ENCODE measurements around the gene ARHGAP31.
"Not testable (repeated sequence)": the region's sequence is repeated elsewhere in the genome, so short reads cannot be mapped to it uniquely, and the experiment has no call there.

ARHGAP31 gene

DNA sequence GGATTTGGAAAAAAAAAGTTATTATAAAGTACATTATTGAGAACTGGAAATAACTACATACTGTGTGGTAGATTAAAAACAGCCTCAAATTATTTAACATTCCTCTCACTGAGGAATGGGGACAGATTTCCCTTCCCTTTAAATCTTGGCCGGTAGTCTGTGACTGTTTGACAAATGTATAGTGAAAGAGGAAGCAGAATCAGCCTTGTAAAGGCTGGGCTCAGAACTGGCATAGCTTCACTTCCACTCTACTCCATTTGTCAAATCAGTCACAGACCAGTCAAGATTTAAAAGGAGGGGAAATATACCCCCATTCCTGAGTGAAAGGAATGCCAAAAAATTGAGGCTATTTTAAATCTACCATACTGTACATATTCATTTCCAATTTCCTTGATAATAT lies 35.3 kb upstream of the ARHGAP31 start:
- in situ Hi-C loops (cut with HindIII; ENCODE audit: low sequenced_read_pairs): no loop called here
- TF ChIP-seq, protein P1, sequence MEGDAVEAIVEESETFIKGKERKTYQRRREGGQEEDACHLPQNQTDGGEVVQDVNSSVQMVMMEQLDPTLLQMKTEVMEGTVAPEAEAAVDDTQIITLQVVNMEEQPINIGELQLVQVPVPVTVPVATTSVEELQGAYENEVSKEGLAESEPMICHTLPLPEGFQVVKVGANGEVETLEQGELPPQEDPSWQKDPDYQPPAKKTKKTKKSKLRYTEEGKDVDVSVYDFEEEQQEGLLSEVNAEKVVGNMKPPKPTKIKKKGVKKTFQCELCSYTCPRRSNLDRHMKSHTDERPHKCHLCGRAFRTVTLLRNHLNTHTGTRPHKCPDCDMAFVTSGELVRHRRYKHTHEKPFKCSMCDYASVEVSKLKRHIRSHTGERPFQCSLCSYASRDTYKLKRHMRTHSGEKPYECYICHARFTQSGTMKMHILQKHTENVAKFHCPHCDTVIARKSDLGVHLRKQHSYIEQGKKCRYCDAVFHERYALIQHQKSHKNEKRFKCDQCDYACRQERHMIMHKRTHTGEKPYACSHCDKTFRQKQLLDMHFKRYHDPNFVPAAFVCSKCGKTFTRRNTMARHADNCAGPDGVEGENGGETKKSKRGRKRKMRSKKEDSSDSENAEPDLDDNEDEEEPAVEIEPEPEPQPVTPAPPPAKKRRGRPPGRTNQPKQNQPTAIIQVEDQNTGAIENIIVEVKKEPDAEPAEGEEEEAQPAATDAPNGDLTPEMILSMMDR (IDR thresholded peaks at IDR 0.05; ENCODE audit: low read depth, low read length, missing control alignments): no peak
- no peak overlapping the region for H3K4me3 ChIP-seq (ENCODE audit: low read depth, low read length)
- DNase-seq (ENCODE audit: low read depth): no peak

DNA sequence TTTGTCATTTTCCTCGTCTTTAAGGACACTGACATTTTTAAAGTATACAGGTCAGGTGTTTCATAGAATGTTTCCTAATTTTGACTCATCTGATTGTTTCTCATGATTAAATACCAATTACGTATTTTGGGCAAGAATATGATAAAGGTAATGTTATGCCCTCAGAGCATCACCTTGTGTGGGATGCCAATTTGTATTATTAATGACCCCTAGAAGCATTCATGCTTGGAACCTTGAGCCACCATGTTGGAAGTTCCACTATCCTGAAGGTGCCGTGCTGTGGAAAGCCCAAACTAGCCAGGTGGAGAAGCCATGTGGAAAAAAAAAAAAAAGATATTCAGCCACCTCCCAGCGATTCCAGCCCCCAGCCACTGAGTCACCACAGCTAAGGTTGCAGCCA lies 34.4 kb upstream of the ARHGAP31 start:
- in situ Hi-C loops (cut with HindIII; ENCODE audit: low sequenced_read_pairs): no loop called here
- no peak overlapping the region for H3K4me3 ChIP-seq (ENCODE audit: low read depth, low read length)
- no peak for DNase-seq (ENCODE audit: low read depth)
- TF ChIP-seq, protein P1 (IDR thresholded peaks at IDR 0.05; ENCODE audit: low read depth, low read length, missing control alignments): no peak

DNA sequence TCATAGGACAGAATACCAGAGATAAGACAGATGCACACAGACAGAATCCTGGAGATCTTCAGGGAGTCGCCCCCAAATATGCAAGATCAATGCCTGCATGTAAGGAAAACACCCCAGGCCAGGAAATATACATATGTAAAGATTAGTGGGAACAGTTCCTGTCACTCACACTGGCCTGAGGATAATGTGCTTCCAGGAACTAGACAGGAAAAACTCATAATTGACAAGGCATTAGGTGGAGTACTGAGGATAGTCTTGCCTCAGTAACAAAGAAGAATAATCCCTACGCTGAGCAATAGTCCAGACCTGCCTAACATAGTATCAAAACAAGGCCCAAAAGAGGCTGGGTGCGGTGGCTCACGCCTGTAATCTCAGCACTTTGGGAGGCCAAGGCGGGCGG lies 33.1 kb upstream of the ARHGAP31 start:
- in situ Hi-C loops (cut with HindIII; ENCODE audit: low sequenced_read_pairs): no loop called here

DNA sequence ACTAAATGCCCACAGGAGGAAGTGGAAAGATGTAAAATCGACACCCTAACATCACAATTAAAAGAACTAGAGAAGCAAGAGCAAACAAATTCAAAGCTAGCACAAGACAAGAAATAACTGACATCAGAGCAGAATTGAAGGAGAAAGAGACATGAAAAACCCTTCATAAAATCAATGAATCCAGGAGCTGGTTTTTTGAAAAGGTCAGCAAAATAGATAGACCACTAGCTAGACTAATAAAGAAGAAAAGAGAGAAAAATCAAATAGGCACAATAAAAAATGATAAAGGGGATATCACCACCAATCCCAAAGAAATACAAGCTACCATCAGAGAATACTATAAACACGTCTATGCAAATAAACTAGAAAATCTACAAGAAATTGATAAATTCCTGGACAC lies 24.0 kb upstream of the ARHGAP31 start:
- H3K4me3 ChIP-seq (ENCODE audit: low read depth, low read length); DNase-seq (ENCODE audit: low read depth); in situ Hi-C loops (cut with HindIII; ENCODE audit: low sequenced_read_pairs): not testable (repeated sequence)

More for the DNA sequence above, 33.1 kb upstream of the ARHGAP31 start:
- DNase-seq (ENCODE audit: low read depth): no peak
- H3K4me3 ChIP-seq (ENCODE audit: low read depth, low read length): no peak overlapping the region
- TF ChIP-seq, protein P1 (IDR thresholded peaks at IDR 0.05; ENCODE audit: low read depth, low read length, missing control alignments): no peak

DNA sequence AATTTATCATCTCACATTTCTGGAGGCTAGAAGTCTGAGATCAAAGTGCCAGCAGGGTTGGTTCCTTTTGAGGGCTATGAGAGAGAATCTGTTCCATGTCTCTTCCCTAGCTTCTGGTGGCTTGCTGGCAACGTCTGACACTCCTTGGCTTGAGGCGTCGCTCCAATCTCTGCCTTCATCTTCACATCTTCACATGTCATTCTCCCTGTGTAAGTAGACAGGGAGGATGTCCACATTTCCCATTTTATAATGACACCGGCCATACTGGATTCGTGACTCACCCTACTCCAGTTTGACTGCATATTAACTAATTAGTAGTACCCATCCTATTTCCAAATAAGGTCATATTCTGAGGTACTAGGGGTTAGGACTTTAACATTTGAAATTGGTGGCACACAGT lies 17.5 kb upstream of the ARHGAP31 start:
- DNase-seq (ENCODE audit: low read depth): no peak
- no peak overlapping the region for H3K4me3 ChIP-seq (ENCODE audit: low read depth, low read length)
- TF ChIP-seq, protein P1 (IDR thresholded peaks at IDR 0.05; ENCODE audit: low read depth, low read length, missing control alignments): no peak
- in situ Hi-C loops (cut with HindIII; ENCODE audit: low sequenced_read_pairs): no loop called here

DNA sequence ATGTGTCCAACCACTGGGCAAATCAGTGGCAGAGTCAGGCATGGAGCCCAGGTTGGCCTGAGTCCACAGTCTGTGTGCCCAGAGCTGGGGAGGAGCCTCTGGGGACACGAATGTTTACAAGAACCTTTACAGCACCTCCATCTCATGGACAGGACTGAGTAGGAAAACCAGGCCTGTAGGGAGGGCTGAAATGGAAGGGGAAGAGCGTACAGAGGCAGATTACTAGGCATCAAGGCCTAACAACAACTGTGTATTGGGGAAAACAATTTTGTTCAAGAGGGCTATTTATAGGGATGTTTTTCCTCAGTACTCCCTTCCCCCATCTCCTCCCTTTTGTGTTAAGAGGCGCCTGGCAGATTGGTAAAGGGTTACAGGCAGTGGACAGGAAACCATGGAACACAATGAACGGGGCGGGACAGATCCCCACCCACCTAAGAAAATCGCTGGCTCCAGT lies 15.1 kb upstream of the ARHGAP31 start:
- TF ChIP-seq, protein P1 (IDR thresholded peaks at IDR 0.05; ENCODE audit: low read depth, low read length, missing control alignments): no peak
- in situ Hi-C loops (cut with HindIII; ENCODE audit: low sequenced_read_pairs): no loop called here
- no peak for DNase-seq (ENCODE audit: low read depth)
- no peak overlapping the region for H3K4me3 ChIP-seq (ENCODE audit: low read depth, low read length)

DNA sequence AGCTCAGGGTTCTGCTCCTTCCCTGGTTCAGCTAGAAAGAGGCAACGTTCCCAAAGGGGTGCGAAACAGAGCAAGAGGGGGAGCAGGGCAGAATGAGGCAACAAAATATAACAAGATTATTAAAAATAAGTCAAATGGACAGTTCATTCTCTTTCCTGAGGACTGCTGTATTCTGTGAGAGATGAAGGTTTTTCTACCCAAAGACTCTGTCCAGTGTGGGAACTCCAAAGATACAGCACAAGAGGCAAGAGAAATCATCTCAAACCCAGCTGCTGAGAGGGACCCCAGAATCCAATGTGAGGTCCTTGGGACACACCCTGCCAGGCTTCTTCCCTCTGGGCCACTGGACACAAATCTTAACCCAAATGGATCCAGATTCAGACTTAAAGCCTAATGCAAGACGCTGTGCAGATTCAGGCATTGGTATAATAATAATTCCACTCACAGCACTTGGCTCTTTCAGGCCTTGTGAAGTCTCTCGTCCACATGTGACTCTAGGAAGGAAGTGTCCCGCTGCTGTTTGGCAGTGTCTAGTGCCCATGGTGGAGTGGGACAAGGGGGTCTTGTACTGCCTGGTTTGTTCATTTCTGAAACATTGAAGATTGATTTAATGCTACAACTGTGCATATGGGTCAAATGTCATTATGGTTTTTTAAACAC lies 14.5 kb upstream of the ARHGAP31 start:
- H3K4me3 ChIP-seq (ENCODE audit: low read depth, low read length): no peak overlapping the region
- in situ Hi-C loops (cut with HindIII; ENCODE audit: low sequenced_read_pairs): no loop called here
- no peak for DNase-seq (ENCODE audit: low read depth)
- TF ChIP-seq, protein P1 (IDR thresholded peaks at IDR 0.05; ENCODE audit: low read depth, low read length, missing control alignments): no peak
